Vagina (tissue), 2 donors: ENCODE results near the gene PRDM15. TPM values are rescaled to one million over a fixed set of nuclear protein-coding genes. Genes with fewer than 3 reads are reported as not detected.

Experiments
- DNase-seq, 2 donors: peaks; one replicate each; pipeline ENCODE4 v3.0.0-alpha.2; 2017; ENCODE audit errors: extremely low spot score in 2 of 2
- H3K27ac ChIP-seq: fragments of 200-600 bp; sonication (generic); one replicate; pipeline ENCODE4 v1.5.1; 2019
- H3K27me3 ChIP-seq: fragments of 200-600 bp; sonication (generic); one replicate; pipeline ENCODE4 v1.5.1; 2019
- H3K36me3 ChIP-seq, 2 donors: fragments of 200-600 bp; sonication (generic); one replicate each; pipeline ENCODE4 v1.5.1; 2017 to 2019
- H3K4me1 ChIP-seq: fragments of 200-600 bp; sonication (generic); one replicate; pipeline ENCODE4 v1.5.1; 2019
- H3K4me3 ChIP-seq, 2 donors: fragments of 200-600 bp; sonication (generic); 1 replicate in 1 of 2; 2 replicates in 1 of 2; pipeline ENCODE4 v1.5.1; 2016 to 2019
- H3K9me3 ChIP-seq: fragments of 200-600 bp; sonication (generic); one replicate; pipeline ENCODE4 v1.5.1; 2019
- POLR2A ChIP-seq, 2 donors: fragments of 450-650 bp; IDR thresholded peaks; one replicate each; pipeline ENCODE4 v1.6.1; 2017; ENCODE audit warnings: antibody characterized with exemption in 2 of 2, mild to moderate bottlenecking in 2 of 2, moderate library complexity in 2 of 2
- POLR2AphosphoS5 ChIP-seq, 2 donors: sonication (generic); formaldehyde crosslinking; IDR thresholded peaks; one replicate each; pipeline ENCODE4 v1.9.0; 2017; ENCODE audit warnings: antibody characterized with exemption in 2 of 2, mild to moderate bottlenecking in 2 of 2, low read depth in 1 of 2; ENCODE audit not compliant: insufficient read depth in 1 of 2
- intact Hi-C: fragments of 100-400 bp; cut with DNase I; formaldehyde crosslinking; loops from one replicate; pipeline ENCODE4 v1.15.1; 2023
- total RNA-seq: library from RNA; depleted of rRNA; stranded (reverse); fragments of >200 nt; gene quantifications from one replicate; pipeline ENCODE4 v1.2.3, GENCODE V29; 2016
- TF ChIP-seq, protein P1 (sequence below), 3 experiments: fragments of 450-650 bp in 2 of 3; fragments of 200-600 bp in 1 of 3; sonication (generic) in 1 of 3; IDR thresholded peaks; one replicate each; pipeline ENCODE4 v1.5.1; 2017 to 2019; ENCODE audit warnings: antibody characterized with exemption in 3 of 3, mild to moderate bottlenecking in 2 of 3, moderate library complexity in 2 of 3

The PRDM15 gene
- total RNA-seq, 1 donor from 2014 or later, result 31.2 TPM

DNA sequence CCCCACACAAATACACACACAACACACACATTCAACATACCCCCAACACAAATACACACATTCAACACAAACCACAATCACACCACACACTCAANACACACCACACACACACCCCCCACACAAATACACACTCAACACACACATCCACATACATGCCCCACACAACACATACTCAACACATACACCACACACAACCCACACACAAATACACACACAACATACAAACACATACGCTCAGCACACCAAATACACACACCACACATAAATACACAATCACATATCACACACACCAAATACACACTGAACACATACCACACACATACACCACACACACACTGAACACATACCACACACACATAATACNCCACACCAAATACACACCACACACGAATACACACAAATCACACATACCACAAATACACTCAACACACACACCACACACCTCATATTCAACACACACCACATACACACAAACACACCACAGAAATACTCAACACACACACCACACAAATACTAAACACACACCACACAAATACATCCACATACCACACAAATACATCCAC is 48.9 kb downstream of the PRDM15 start:
- TF ChIP-seq POLR2A (IDR thresholded peaks at IDR 0.05) (no peak), POLR2AphosphoS5 (IDR thresholded peaks at IDR 0.05; ENCODE audit: insufficient read depth in 1 of 2, low read depth in 1 of 2) (no peak)
- TF ChIP-seq, protein P1, sequence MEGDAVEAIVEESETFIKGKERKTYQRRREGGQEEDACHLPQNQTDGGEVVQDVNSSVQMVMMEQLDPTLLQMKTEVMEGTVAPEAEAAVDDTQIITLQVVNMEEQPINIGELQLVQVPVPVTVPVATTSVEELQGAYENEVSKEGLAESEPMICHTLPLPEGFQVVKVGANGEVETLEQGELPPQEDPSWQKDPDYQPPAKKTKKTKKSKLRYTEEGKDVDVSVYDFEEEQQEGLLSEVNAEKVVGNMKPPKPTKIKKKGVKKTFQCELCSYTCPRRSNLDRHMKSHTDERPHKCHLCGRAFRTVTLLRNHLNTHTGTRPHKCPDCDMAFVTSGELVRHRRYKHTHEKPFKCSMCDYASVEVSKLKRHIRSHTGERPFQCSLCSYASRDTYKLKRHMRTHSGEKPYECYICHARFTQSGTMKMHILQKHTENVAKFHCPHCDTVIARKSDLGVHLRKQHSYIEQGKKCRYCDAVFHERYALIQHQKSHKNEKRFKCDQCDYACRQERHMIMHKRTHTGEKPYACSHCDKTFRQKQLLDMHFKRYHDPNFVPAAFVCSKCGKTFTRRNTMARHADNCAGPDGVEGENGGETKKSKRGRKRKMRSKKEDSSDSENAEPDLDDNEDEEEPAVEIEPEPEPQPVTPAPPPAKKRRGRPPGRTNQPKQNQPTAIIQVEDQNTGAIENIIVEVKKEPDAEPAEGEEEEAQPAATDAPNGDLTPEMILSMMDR (IDR thresholded peaks at IDR 0.05), result no peak
- no peaks in the 10 kb centered on the region for H3K4me1 ChIP-seq
- no peaks in the 10 kb centered on the region for H3K9me3 ChIP-seq
- H3K36me3 ChIP-seq, result peaks cover 0 to 16% of the 10 kb centered on the region in 2 donors
- no peaks in the 10 kb centered on the region for H3K27me3 ChIP-seq
- no peak for DNase-seq
- no peak overlapping the region for H3K27ac ChIP-seq
- intact Hi-C loops, result no loop called here
- H3K4me3 ChIP-seq, result no peak overlapping the region

DNA sequence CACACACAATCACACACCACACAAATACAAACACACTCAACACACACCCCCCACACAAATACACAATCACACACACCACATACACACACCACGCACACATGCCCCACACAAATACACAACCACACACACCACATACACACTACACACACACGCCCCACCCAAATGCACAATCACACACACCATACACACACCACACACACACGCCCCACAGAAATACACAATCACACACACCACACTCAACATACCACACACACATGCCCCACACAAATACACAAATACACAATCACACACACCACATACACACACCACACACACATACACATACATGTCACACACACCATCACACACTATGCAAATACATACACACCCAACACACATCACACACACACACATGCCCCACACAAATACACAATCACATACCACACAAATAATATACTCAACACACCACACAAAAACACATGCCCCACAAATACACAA is 50.2 kb downstream of the PRDM15 start:
- intact Hi-C loops, result no loop called here
- Histone ChIP-seq H3K27me3 (no peaks in the 10 kb centered on the region), H3K27ac (no peak overlapping the region), H3K4me1 (no peaks in the 10 kb centered on the region), H3K9me3 (no peaks in the 10 kb centered on the region), H3K36me3 (peaks cover 0 to 9% of the 10 kb centered on the region in 2 donors), H3K4me3 (no peak overlapping the region)
- no peak for TF ChIP-seq POLR2AphosphoS5 (IDR thresholded peaks at IDR 0.05; ENCODE audit: insufficient read depth in 1 of 2, low read depth in 1 of 2)
- no peak for TF ChIP-seq POLR2A (IDR thresholded peaks at IDR 0.05)
- TF ChIP-seq, protein P1 (IDR thresholded peaks at IDR 0.05), result no peak
- no peak for DNase-seq

DNA sequence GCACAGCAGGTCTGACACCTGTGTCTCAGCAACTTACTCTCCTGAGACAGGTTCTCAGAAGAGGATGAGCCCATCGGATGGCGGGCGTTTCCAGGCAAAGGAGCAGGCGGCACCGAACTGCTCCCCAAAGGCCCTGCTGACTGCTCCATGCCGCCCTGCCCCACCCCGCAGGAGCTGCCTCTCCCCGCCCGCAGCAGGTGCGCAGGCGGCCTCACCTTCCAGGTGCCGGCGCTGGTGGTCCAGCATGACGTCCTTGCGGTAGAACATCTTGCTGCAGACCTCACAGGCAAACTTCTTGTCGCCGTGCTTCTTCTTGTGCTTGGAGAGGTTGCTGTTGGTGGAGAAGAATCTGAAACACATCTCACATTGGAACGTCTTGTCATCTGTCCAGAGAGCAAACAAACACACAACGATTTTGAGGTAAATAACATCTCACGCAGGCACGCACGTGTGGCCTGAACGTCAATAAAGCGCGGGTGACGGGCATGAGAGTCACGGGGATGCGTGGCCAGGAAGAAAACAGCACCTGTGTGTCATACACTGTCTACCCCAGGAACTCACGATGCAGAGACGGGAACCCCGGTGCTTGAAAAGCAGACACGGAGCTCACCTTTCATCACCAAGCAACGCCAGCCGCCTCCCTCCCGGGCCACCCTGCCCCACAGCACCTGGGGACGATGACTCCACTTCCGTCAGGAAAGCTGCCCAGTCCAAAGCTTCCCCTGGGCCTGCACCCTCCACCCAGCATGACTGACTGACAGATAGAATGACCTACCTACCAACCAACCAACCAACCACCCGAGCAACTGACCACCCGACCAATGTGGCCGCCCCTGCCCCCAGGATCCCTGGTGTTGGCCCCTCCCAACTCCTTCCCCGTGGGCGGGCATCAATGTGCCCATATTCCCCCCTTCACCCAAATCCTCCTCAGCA is 50.9 kb downstream of the PRDM15 start:
- Histone ChIP-seq H3K27me3 (no peaks in the 10 kb centered on the region), H3K4me3 (no peak overlapping the region), H3K36me3 (peaks cover 0 to 9% of the 10 kb centered on the region in 2 donors), H3K4me1 (no peaks in the 10 kb centered on the region), H3K27ac (no peak overlapping the region), H3K9me3 (no peaks in the 10 kb centered on the region)
- no peak for DNase-seq
- intact Hi-C loops, result no loop called here
- TF ChIP-seq POLR2A (IDR thresholded peaks at IDR 0.05) (no peak), POLR2AphosphoS5 (IDR thresholded peaks at IDR 0.05; ENCODE audit: insufficient read depth in 1 of 2, low read depth in 1 of 2) (no peak)
- TF ChIP-seq, protein P1 (IDR thresholded peaks at IDR 0.05), result no peak

DNA sequence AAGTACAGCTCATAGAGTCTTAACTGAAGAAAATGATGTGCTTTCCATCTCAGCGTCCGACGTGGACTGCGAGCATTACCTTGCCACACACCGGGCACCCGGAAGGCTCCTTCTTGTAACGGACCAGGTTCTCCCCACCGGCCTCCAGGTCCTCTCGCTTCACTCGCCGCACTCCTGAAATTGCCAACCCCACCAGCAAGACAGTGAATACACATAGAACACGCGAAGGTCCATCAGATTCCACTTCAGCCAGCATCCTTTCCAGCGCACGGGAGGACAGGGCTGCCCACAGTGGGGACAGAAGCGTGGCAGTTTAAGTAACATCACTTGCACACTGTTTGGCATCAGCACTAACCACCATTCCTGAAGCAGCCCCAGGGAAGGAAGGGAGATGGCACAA is 53.3 kb downstream of the PRDM15 start:
- Histone ChIP-seq H3K4me3 (no peak overlapping the region), H3K27ac (no peak overlapping the region), H3K9me3 (no peaks in the 10 kb centered on the region), H3K4me1 (no peaks in the 10 kb centered on the region), H3K36me3 (peaks cover 0 to 9% of the 10 kb centered on the region in 2 donors), H3K27me3 (no peaks in the 10 kb centered on the region)
- no peak for DNase-seq
- no peak for TF ChIP-seq POLR2A (IDR thresholded peaks at IDR 0.05)
- TF ChIP-seq POLR2AphosphoS5 (IDR thresholded peaks at IDR 0.05; ENCODE audit: insufficient read depth in 1 of 2, low read depth in 1 of 2), result no peak
- TF ChIP-seq, protein P1 (IDR thresholded peaks at IDR 0.05), result no peak
- intact Hi-C loops, result no loop called here
